DOHH2 (cell line): ENCODE data around the gene CALN1.
A peak's percentile ranks its signal among the peaks of the same experiment; 100 is the strongest.

Experiments used
- H3F3A ChIP-seq: fragments of 200-600 bp; sonication (generic), shearing (Covaris generic); 2 replicates; pipeline ENCODE4 v1.6.0; 2016; ENCODE audit warnings: antibody characterized with exemption, mild to moderate bottlenecking; ENCODE audit not compliant: control insufficient read depth, insufficient read depth
- H3K27ac ChIP-seq: fragments of 200-600 bp; sonication (generic); 2 replicates; pipeline ENCODE4 v1.5.1; 2014; ENCODE audit warnings: low read depth, mild to moderate bottlenecking, low read length, moderate library complexity
- H3K27me3 ChIP-seq: fragments of 200-600 bp; sonication (generic); 2 replicates; pipeline ENCODE4 v1.6.1; 2014; ENCODE audit warnings: mild to moderate bottlenecking, low read length, mixed read lengths; ENCODE audit not compliant: control insufficient read depth
- H3K36me3 ChIP-seq: fragments of 200-600 bp; sonication (generic); 2 replicates; pipeline ENCODE4 v1.6.1; 2014; ENCODE audit warnings: mild to moderate bottlenecking, low read length, moderate library complexity, mixed read lengths; ENCODE audit not compliant: control insufficient read depth
- H3K4me1 ChIP-seq: fragments of 200-600 bp; sonication (generic); 2 replicates; pipeline ENCODE4 v1.6.1; 2014; ENCODE audit warnings: mild to moderate bottlenecking, low read length, mixed read lengths; ENCODE audit not compliant: control insufficient read depth
- H3K4me2 ChIP-seq: fragments of 200-600 bp; sonication (generic); 2 replicates; pipeline ENCODE4 v1.6.0; 2014; ENCODE audit warnings: mild to moderate bottlenecking, low read length, moderate library complexity
- H3K4me3 ChIP-seq: fragments of 200-600 bp; sonication (generic); 2 replicates; pipeline ENCODE4 v1.5.1; 2014; ENCODE audit warnings: mild to moderate bottlenecking, low read length, mixed read lengths
- H3K79me2 ChIP-seq: fragments of 200-600 bp; sonication (generic); 2 replicates; pipeline ENCODE4 v1.6.1; 2014; ENCODE audit warnings: mild to moderate bottlenecking, low read length, mixed read lengths; ENCODE audit not compliant: control insufficient read depth
- H3K9me2 ChIP-seq: fragments of 200-600 bp; sonication (generic); replicated peaks from 2 replicates; pipeline ENCODE4 v1.6.1; 2014; ENCODE audit warnings: mild to moderate bottlenecking, low read length, mixed read lengths; ENCODE audit not compliant: control insufficient read depth
- H3K9me3 ChIP-seq: fragments of 200-600 bp; sonication (generic); 2 replicates; pipeline ENCODE4 v1.6.1; 2014; ENCODE audit warnings: antibody characterized with exemption, low read length, mixed read lengths; ENCODE audit not compliant: control insufficient read depth, insufficient read depth
- H4K20me1 ChIP-seq: fragments of 200-600 bp; sonication (generic); 2 replicates; pipeline ENCODE4 v1.6.0; 2014; ENCODE audit warnings: low read depth, mild to moderate bottlenecking, antibody characterized with exemption, low read length, moderate library complexity; ENCODE audit not compliant: control insufficient read depth, insufficient read depth
- EZH2phosphoT487 ChIP-seq: fragments of 200-600 bp; sonication (generic); IDR thresholded peaks from 2 replicates; pipeline ENCODE4 v1.6.1; 2017; ENCODE audit warnings: borderline replicate concordance, mild to moderate bottlenecking, antibody characterized with exemption, low read length, moderate library complexity, mixed read lengths
- TF ChIP-seq, protein P1 (sequence below): fragments of 200-600 bp; sonication (generic); IDR thresholded peaks from one replicate; pipeline ENCODE4 v1.5.1; 2014; ENCODE audit warnings: antibody characterized with exemption, mild to moderate bottlenecking, low read depth, low read length; ENCODE audit not compliant: poor library complexity, severe bottlenecking

CALN1 gene

DNA sequence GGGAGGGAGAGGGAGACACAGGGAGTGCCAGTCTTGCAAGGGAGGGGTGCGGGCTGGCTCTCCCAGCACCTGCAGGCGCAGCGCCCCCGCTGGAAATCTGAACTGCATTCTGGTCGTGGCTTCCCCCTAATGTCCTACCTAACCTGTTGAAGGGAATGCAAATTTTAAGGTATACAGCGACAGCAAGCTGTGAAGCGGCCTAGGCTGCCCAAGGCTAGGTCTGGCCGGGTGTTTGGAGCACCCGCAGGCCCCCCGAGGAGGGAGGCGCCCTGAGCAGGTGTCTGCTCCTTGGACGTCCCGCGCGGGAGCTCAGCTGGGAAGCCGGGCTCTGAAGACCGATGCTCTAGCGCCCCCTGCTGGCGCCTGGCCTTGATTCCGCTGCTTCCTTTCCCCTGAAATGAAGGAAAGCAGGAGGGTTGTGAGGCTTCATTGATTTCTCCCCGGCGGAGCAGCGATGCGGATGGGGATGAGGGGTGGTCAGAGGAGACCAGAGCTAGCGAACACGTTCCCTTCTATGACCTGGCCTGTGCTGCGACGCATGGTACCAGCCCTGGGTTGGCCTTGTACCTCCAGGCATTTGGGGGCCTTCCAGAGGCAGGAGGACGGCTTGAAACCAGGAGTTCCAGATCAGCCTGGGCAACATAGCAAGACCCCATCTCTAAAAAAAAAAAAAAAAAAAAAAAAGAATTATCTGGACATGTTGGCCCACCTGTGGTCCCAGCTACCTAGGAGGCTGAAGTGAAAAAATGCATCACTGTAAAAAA, 678.8 kb downstream of the CALN1 start:
- no peak overlapping the region for H3K4me3 ChIP-seq
- TF ChIP-seq EZH2phosphoT487 = no peak
- TF ChIP-seq, protein P1, sequence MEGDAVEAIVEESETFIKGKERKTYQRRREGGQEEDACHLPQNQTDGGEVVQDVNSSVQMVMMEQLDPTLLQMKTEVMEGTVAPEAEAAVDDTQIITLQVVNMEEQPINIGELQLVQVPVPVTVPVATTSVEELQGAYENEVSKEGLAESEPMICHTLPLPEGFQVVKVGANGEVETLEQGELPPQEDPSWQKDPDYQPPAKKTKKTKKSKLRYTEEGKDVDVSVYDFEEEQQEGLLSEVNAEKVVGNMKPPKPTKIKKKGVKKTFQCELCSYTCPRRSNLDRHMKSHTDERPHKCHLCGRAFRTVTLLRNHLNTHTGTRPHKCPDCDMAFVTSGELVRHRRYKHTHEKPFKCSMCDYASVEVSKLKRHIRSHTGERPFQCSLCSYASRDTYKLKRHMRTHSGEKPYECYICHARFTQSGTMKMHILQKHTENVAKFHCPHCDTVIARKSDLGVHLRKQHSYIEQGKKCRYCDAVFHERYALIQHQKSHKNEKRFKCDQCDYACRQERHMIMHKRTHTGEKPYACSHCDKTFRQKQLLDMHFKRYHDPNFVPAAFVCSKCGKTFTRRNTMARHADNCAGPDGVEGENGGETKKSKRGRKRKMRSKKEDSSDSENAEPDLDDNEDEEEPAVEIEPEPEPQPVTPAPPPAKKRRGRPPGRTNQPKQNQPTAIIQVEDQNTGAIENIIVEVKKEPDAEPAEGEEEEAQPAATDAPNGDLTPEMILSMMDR = peak; percentile 99
- H3K27ac ChIP-seq = no peak overlapping the region
- H3K27me3 ChIP-seq = no peaks in the 10 kb centered on the region
- H3K9me2 ChIP-seq = no peaks in the 10 kb centered on the region
- no peaks in the 10 kb centered on the region for H3K36me3 ChIP-seq
- no peaks in the 10 kb centered on the region for H3K9me3 ChIP-seq
- no peaks in the 10 kb centered on the region for H3K79me2 ChIP-seq
- peak overlapping the region; percentile 51 for H3K4me2 ChIP-seq
- no peaks in the 10 kb centered on the region for H4K20me1 ChIP-seq
- H3F3A ChIP-seq = no peaks in the 10 kb centered on the region
- H3K4me1 ChIP-seq = no peaks in the 10 kb centered on the region

- H3K27ac ChIP-seq = no peak overlapping the region
- no peaks in the 10 kb centered on the region for H3K36me3 ChIP-seq
- no peaks in the 10 kb centered on the region for H3K79me2 ChIP-seq
- no peaks in the 10 kb centered on the region for H4K20me1 ChIP-seq
- no peak overlapping the region for H3K4me3 ChIP-seq
- H3K9me3 ChIP-seq = no peaks in the 10 kb centered on the region
- no peaks in the 10 kb centered on the region for H3K9me2 ChIP-seq
- no peaks in the 10 kb centered on the region for H3K4me1 ChIP-seq
- H3K4me2 ChIP-seq = no peak overlapping the region
- no peaks in the 10 kb centered on the region for H3F3A ChIP-seq
- TF ChIP-seq EZH2phosphoT487 = no peak
- TF ChIP-seq, protein P1 = no peak
- H3K27me3 ChIP-seq = no peaks in the 10 kb centered on the region
Observed at GRCh38 chr7:71731740-71732139, 680.4 kb downstream of the CALN1 start.
